H1 (cell line): Measurements from ENCODE around the gene MVD. TPM values are rescaled to one million over a fixed set of nuclear protein-coding genes. Genes with fewer than 3 reads are reported as not detected.

Experiments
- CTCF ChIA-PET: fragments of 300-600 bp; sonication (Branson Sonifier 250); formaldehyde crosslinking; loops from one replicate; lab custom pipeline; 2021; ENCODE audit not compliant: partially characterized antibody; lab: Charles Lee
- POLR2A ChIA-PET: fragments of 300-600 bp; sonication (Branson Sonifier 250); formaldehyde crosslinking; loops from one replicate; lab custom pipeline; 2021; ENCODE audit warnings: inconsistent platforms; ENCODE audit not compliant: partially characterized antibody; lab: Charles Lee
- DNase-seq, 2 experiments: peaks; one replicate each; pipeline versions ENCODE4 v3.0.0 to v3.0.0-alpha.2; 2010 to 2022; ENCODE audit warnings: low spot score in 2 of 2, low read depth in 1 of 2, mixed read lengths in 1 of 2
- FAIRE-seq: peaks from 2 replicates; lab custom pipeline; 2011; peaks lifted over from hg19 to GRCh38; lab: Jason Lieb, UNC
- H2AFZ ChIP-seq: 2 replicates; pipeline ENCODE4 v1.8.1; 2012; ENCODE audit warnings: low read length, inconsistent platforms
- H2AK5ac ChIP-seq: 2 replicates; pipeline ENCODE4 v1.6.1; 2013; ENCODE audit warnings: low read depth, low read length
- H2BK120ac ChIP-seq: replicated peaks from 2 replicates; pipeline ENCODE3; 2013; ENCODE audit warnings: low read depth, low read length, inconsistent platforms
- H2BK12ac ChIP-seq: 2 replicates; pipeline ENCODE4 v1.6.1; 2013; ENCODE audit warnings: low read depth, low read length
- H2BK15ac ChIP-seq: 2 replicates; pipeline ENCODE4 v1.6.1; 2013; ENCODE audit warnings: low read length
- H2BK20ac ChIP-seq: 2 replicates; pipeline ENCODE4 v1.6.1; 2013; ENCODE audit warnings: low read length
- H2BK5ac ChIP-seq: 2 replicates; pipeline ENCODE4 v1.6.1; 2013; ENCODE audit warnings: low read depth, low read length
- H3K14ac ChIP-seq: 2 replicates; pipeline ENCODE4 v1.6.1; 2013; ENCODE audit warnings: inconsistent platforms; ENCODE audit not compliant: insufficient read length
- H3K18ac ChIP-seq: 2 replicates; pipeline ENCODE4 v1.6.1; 2013; ENCODE audit warnings: low read length; ENCODE audit errors: extremely low read depth
- H3K23ac ChIP-seq: 2 replicates; pipeline ENCODE4 v1.6.1; 2013; ENCODE audit warnings: inconsistent platforms; ENCODE audit not compliant: insufficient read length
- H3K23me2 ChIP-seq: 2 replicates; pipeline ENCODE4 v1.6.1; 2013; ENCODE audit warnings: low read depth, low read length
- H3K27ac ChIP-seq: 2 replicates; pipeline ENCODE4 v1.6.1; 2011; ENCODE audit warnings: low read depth, low read length, inconsistent platforms
- H3K27me3 ChIP-seq, 4 experiments: replicated peaks in 1 of 4; 1 replicate in 1 of 4; 2 replicates in 3 of 4; pipeline versions ENCODE4 v1.6.1 to v1.8.1; 2011 to 2013; ENCODE audit warnings: low read length in 3 of 4, mild to moderate bottlenecking in 3 of 4, inconsistent platforms in 2 of 4, mixed read lengths in 2 of 4, moderate library complexity in 1 of 4; ENCODE audit not compliant: control insufficient read depth in 3 of 4, insufficient read depth in 3 of 4; ENCODE audit errors: extremely low read depth in 1 of 4
- H3K36me3 ChIP-seq, 4 experiments: 2 replicates each; pipeline versions ENCODE4 v1.6.1 to v1.8.1; 2011 to 2013; ENCODE audit warnings: mild to moderate bottlenecking in 4 of 4, low read length in 3 of 4, moderate library complexity in 2 of 4, control low read depth in 1 of 4, inconsistent platforms in 1 of 4; ENCODE audit not compliant: insufficient read depth in 4 of 4, control insufficient read depth in 2 of 4
- H3K4ac ChIP-seq: replicated peaks from 2 replicates; pipeline ENCODE3; 2013; ENCODE audit warnings: low read length, low read depth, mixed read lengths, inconsistent platforms; ENCODE audit not compliant: insufficient read length
- H3K4me1 ChIP-seq, 4 experiments: replicated peaks in 1 of 4; 1 replicate in 1 of 4; 2 replicates in 3 of 4; pipeline versions ENCODE4 v1.6.1 to v1.8.1; 2011 to 2013; ENCODE audit warnings: low read length in 3 of 4, inconsistent platforms in 2 of 4, mixed read lengths in 1 of 4; ENCODE audit not compliant: insufficient read depth in 4 of 4, control insufficient read depth in 3 of 4
- H3K4me2 ChIP-seq, 2 experiments: 2 replicates each; pipeline versions ENCODE4 v1.6.1 to v1.8.1; 2011 to 2013; ENCODE audit warnings: low read depth in 2 of 2, low read length in 2 of 2, control low read depth in 1 of 2, inconsistent platforms in 1 of 2, mild to moderate bottlenecking in 1 of 2; ENCODE audit not compliant: insufficient read depth in 1 of 2
- H3K4me3 ChIP-seq, 4 experiments: fragments of 200-600, 300-600 bp in 1 of 4; sonication (generic), shearing (Covaris generic), sonication (Bioruptor Twin) in 1 of 4; 2 replicates each; pipeline versions ENCODE4 v1.5.1 to v1.8.1; 2011 to 2016; ENCODE audit warnings: low read length in 4 of 4, low read depth in 3 of 4, control low read depth in 2 of 4, inconsistent platforms in 2 of 4, mild to moderate bottlenecking in 2 of 4, mixed read lengths in 1 of 4, moderate library complexity in 1 of 4; ENCODE audit not compliant: insufficient read depth in 2 of 4; ENCODE audit errors: extremely low read depth in 1 of 4
- H3K56ac ChIP-seq: replicated peaks from 2 replicates; pipeline ENCODE3; 2013; ENCODE audit warnings: low read depth, mild to moderate bottlenecking, mixed read lengths, low read length, inconsistent platforms; ENCODE audit not compliant: insufficient read length
- H3K79me1 ChIP-seq: 2 replicates; pipeline ENCODE4 v1.6.1; 2013; ENCODE audit warnings: low read depth, low read length, control low read depth
- H3K79me2 ChIP-seq, 2 experiments: 2 replicates each; pipeline versions ENCODE4 v1.6.1 to v1.8.1; 2012 to 2013; ENCODE audit warnings: low read length in 2 of 2, mild to moderate bottlenecking in 2 of 2, inconsistent platforms in 1 of 2; ENCODE audit not compliant: insufficient read depth in 2 of 2, control insufficient read depth in 1 of 2
- H3K9ac ChIP-seq, 4 experiments: replicated peaks in 1 of 4; 1 replicate in 1 of 4; 2 replicates in 3 of 4; pipeline versions ENCODE4 v1.6.1 to v1.8.1; 2011 to 2013; ENCODE audit warnings: low read depth in 3 of 4, low read length in 3 of 4, control low read depth in 2 of 4, mild to moderate bottlenecking in 2 of 4, moderate library complexity in 2 of 4, inconsistent platforms in 1 of 4; ENCODE audit errors: extremely low read depth in 1 of 4
- H3K9me3 ChIP-seq, 2 experiments: 2 replicates each; pipeline versions ENCODE4 v1.6.1 to v1.8.1; 2012 to 2013; ENCODE audit warnings: mild to moderate bottlenecking in 2 of 2, moderate library complexity in 2 of 2, control low read depth in 1 of 2, inconsistent platforms in 1 of 2, low read depth in 1 of 2, low read length in 1 of 2, mixed read lengths in 1 of 2; ENCODE audit not compliant: insufficient read depth in 2 of 2
- H4K20me1 ChIP-seq, 2 experiments: replicated peaks in 1 of 2; 2 replicates each; pipeline versions ENCODE3 to v1.8.1; 2011 to 2013; ENCODE audit warnings: inconsistent platforms in 2 of 2, low read length in 2 of 2, mild to moderate bottlenecking in 1 of 2; ENCODE audit not compliant: insufficient read depth in 2 of 2, control insufficient read depth in 1 of 2
- H4K5ac ChIP-seq: 2 replicates; pipeline ENCODE4 v1.6.1; 2013; ENCODE audit warnings: low read length, low read depth, mixed read lengths, inconsistent platforms; ENCODE audit not compliant: insufficient read length
- H4K8ac ChIP-seq: 2 replicates; pipeline ENCODE4 v1.8.0; 2013; ENCODE audit warnings: mild to moderate bottlenecking, moderate library complexity, low read length, inconsistent platforms; ENCODE audit not compliant: insufficient read depth; ENCODE audit errors: extremely low read depth
- H4K91ac ChIP-seq: replicated peaks from 2 replicates; pipeline ENCODE3; 2013; ENCODE audit warnings: low read length, mixed read lengths, inconsistent platforms; ENCODE audit not compliant: insufficient read length
- ASH2L ChIP-seq: fragments of 200-600, 300-600 bp; sonication (generic); IDR thresholded peaks from one replicate; pipeline ENCODE4 v1.7.1; 2017; ENCODE audit warnings: low read length
- BACH1 ChIP-seq: IDR thresholded peaks from 2 replicates; pipeline ENCODE4 v1.6.1; 2012; ENCODE audit warnings: low read length, improper control_type of control experiment
- BCL11A ChIP-seq, 2 experiments: IDR thresholded peaks; one replicate each; pipeline ENCODE4 v1.6.1; 2011; ENCODE audit warnings: low read depth in 2 of 2, low read length in 2 of 2, mild to moderate bottlenecking in 2 of 2
- CBX5 ChIP-seq: fragments of 300-800, 300-1000 bp; sonication (generic); IDR thresholded peaks from 2 replicates; pipeline ENCODE4 v1.7.1; 2016; ENCODE audit warnings: antibody characterized with exemption, low read length, low read depth
- CHD2 ChIP-seq: IDR thresholded peaks from 2 replicates; pipeline ENCODE4 v1.6.1; 2012; ENCODE audit warnings: low read length, improper control_type of control experiment
- EGR1 ChIP-seq: IDR thresholded peaks from 2 replicates; pipeline ENCODE4 v1.6.1; 2011; ENCODE audit warnings: low read depth, low read length, borderline replicate concordance
- FOSL1 ChIP-seq: IDR thresholded peaks from 2 replicates; pipeline ENCODE4 v1.6.1; 2011; ENCODE audit warnings: mild to moderate bottlenecking, low read depth, low read length, moderate library complexity; ENCODE audit not compliant: insufficient read depth
- GABPA ChIP-seq: IDR thresholded peaks from 2 replicates; pipeline ENCODE4 v1.6.1; 2011; ENCODE audit warnings: mild to moderate bottlenecking, low read length, moderate library complexity, borderline replicate concordance; ENCODE audit not compliant: insufficient read depth
- MAFK ChIP-seq: IDR thresholded peaks from 2 replicates; pipeline ENCODE4 v1.6.1; 2012; ENCODE audit warnings: low read depth, mild to moderate bottlenecking, improper control_type of control experiment, low read length
- PHF8 ChIP-seq: fragments of 200-600 bp; sonication (generic); conservative IDR thresholded peaks from 2 replicates; pipeline ENCODE4 v1.7.1; 2012; ENCODE audit warnings: low read depth, mild to moderate bottlenecking, inconsistent platforms, low read length, moderate library complexity
- POLR2A ChIP-seq, 2 experiments: IDR thresholded peaks; 1 replicate in 1 of 2; 2 replicates in 1 of 2; pipeline ENCODE4 v1.6.1; 2011; ENCODE audit warnings: low read depth in 2 of 2, low read length in 2 of 2, mild to moderate bottlenecking in 2 of 2; ENCODE audit errors: control extremely low read depth in 1 of 2
- RFX5 ChIP-seq: IDR thresholded peaks from 2 replicates; pipeline ENCODE4 v1.6.1; 2011; ENCODE audit warnings: low read depth, low read length, improper control_type of control experiment, borderline replicate concordance
- SIRT6 ChIP-seq: IDR thresholded peaks from one replicate; pipeline ENCODE4 v1.7.1; 2012; ENCODE audit warnings: low read length, inconsistent platforms
- YY1 ChIP-seq: IDR thresholded peaks from 2 replicates; pipeline ENCODE4 v1.6.1; 2011; ENCODE audit warnings: low read depth, mild to moderate bottlenecking, low read length
- WGBS, 2 experiments: shearing (Covaris generic) in 1 of 2; methylation state at CpG; one replicate each; pipeline versions ENCODE4 v1.1.6 to v1.1.7; 2013 to 2015; ENCODE audit warnings: low lambda C conversion rate in 2 of 2, mixed read lengths in 2 of 2, inconsistent platforms in 1 of 2, low coverage in 1 of 2, missing lambda C conversion rate in 1 of 2; ENCODE audit not compliant: insufficient replicate concordance in 2 of 2, insufficient coverage in 1 of 2, insufficient read length in 1 of 2; ENCODE audit errors: extremely low coverage in 1 of 2, missing lambda C conversion rate in 1 of 2; 5-methylcytosine and 5-hydroxymethylcytosine counted together
- polyA plus RNA-seq, 7 experiments: library from polyadenylated mRNA; depleted of rRNA in 3 of 7; stranded (reverse) in 5 of 7; unstranded in 2 of 7; fragments of >200 nt in 5 of 7; fragments of 200-250 nt in 2 of 7; gene quantifications; 1 replicate in 5 of 7; 2 replicates in 1 of 7; 4 replicates in 1 of 7; pipeline versions ENCODE4 v1.2.1 to v1.2.3, GENCODE V29; 2011 to 2013; ENCODE audit warnings: missing spikeins in 2 of 7, mixed read lengths in 2 of 7
- total RNA-seq: library from RNA; stranded (reverse); fragmentation: NEBNext Ultra II Directional; extraction: Animal tissue kit (Norgen Biotek cat#: 25700); gene quantifications from 2 replicates; pipeline ENCODE4 v1.2.1, GENCODE V29; 2021

The MVD gene
- total and polyA plus RNA-seq, 2 of the 8 experiments (the other 6 are each of a cell fraction or from before 2014, with no cell fraction given), result 47.2 to 77.3 TPM

GRCh38 chr16:88618956-88619667 lies 43.8 kb downstream of the MVD start:
- no peak overlapping the region for H3K9ac ChIP-seq
- no peak overlapping the region; the same call in 1 of the 2 replicates for H3K27ac ChIP-seq
- peaks cover 15 to 25% (median 22%) of the 10 kb centered on the region in 4 experiments for H3K36me3 ChIP-seq
- no peak overlapping the region for H4K91ac ChIP-seq
- no peaks in the 10 kb centered on the region for H3K23me2 ChIP-seq
- ChIA-PET CTCF (interaction anchor here (0.8 to 2.7 kb wide), 8 partner anchors 9 to 181 kb away, joined by 3 to 14 read pairs (median 3); no protein-coding TSS in a partner anchor), POLR2A (interaction anchor here (1.1 to 1.3 kb wide), 2 partner anchors 14 to 19 kb away, joined by 3 read pairs; partner anchors contain the start of gene IL17C)
- no peak overlapping the region for H3K56ac ChIP-seq
- peaks cover 0 to 13% of the 10 kb centered on the region in 2 experiments; a peak in 1 of 4 replicates for H3K79me2 ChIP-seq
- WGBS, 2 experiments, result 94% methylated on average over 19 of the region's 19 CpGs; no CpG with 5 or more reads in 1 of the 2 experiments
- H4K8ac ChIP-seq, result no peak overlapping the region
- H2BK120ac ChIP-seq, result no peak overlapping the region
- peak overlapping the region; percentile 26; the same call in 1 of the 2 replicates for H2BK5ac ChIP-seq
- H2BK12ac ChIP-seq, result 0 out of 2 replicates have a peak overlapping the region, but pooled peaks have one; percentile 17
- no peaks in the 10 kb centered on the region for H3K9me3 ChIP-seq
- no peak overlapping the region for H4K5ac ChIP-seq
- no peak overlapping the region for H2AFZ ChIP-seq
- no peak overlapping the region for H2BK20ac ChIP-seq
- peaks cover 0 to 6% (median 0%) of the 10 kb centered on the region in 4 experiments; a peak in 1 of 7 replicates for H3K4me1 ChIP-seq
- H3K4me2 ChIP-seq, result no peak overlapping the region
- DNase-seq (no peak), FAIRE-seq (no peak)
- H3K14ac ChIP-seq, result no peak overlapping the region
- H3K23ac ChIP-seq, result no peak overlapping the region
- H2AK5ac ChIP-seq, result no peak overlapping the region
- H2BK15ac ChIP-seq, result no peak overlapping the region
- no peak overlapping the region for H3K4me3 ChIP-seq
- H3K18ac ChIP-seq, result no peak overlapping the region
- no peaks in the 10 kb centered on the region for H3K27me3 ChIP-seq
- no peak overlapping the region for H3K4ac ChIP-seq
- peaks cover 19% of the 10 kb centered on the region for H3K79me1 ChIP-seq
- peaks cover 17% of the 10 kb centered on the region in 2 experiments for H4K20me1 ChIP-seq
- TF ChIP-seq GABPA (no peak), SIRT6 (no peak), CBX5 (no peak), CHD2 (no peak), RFX5 (no peak), YY1 (no peak), FOSL1 (no peak), BACH1 (no peak), EGR1 (no peak), POLR2A (IDR thresholded peaks at IDR 0.05; ENCODE audit: control extremely low read depth in 1 of 2, low read depth in 2 of 2, low read length in 2 of 2) (no peak), MAFK (no peak), ASH2L (no peak), PHF8 (no peak), BCL11A (IDR thresholded peaks at IDR 0.05; ENCODE audit: low read depth in 2 of 2, low read length in 2 of 2) (no peak)
